Endodermal cell (in vitro differentiated cells): ENCODE data around the gene NOVA2. TPM values are rescaled to one million over a fixed set of nuclear protein-coding genes. Genes with fewer than 3 reads are reported as not detected.
A peak's percentile ranks its signal among the peaks of the same experiment; 100 is the strongest.

ENCODE experiments used
- DNase-seq: peaks from one replicate; pipeline ENCODE4 v3.0.0-alpha.2; 2017
- H3K27ac ChIP-seq: 2 replicates; pipeline ENCODE4 v1.5.1; 2013; ENCODE audit warnings: mild to moderate bottlenecking, low read depth, low read length, moderate library complexity
- H3K27me3 ChIP-seq: 2 replicates; pipeline ENCODE4 v1.6.1; 2013; ENCODE audit warnings: mild to moderate bottlenecking, low read length, moderate library complexity; ENCODE audit not compliant: insufficient read depth, control insufficient read depth, poor library complexity, severe bottlenecking
- H3K36me3 ChIP-seq: 2 replicates; pipeline ENCODE4 v1.7.0; 2013; ENCODE audit warnings: mild to moderate bottlenecking, low read length, moderate library complexity; ENCODE audit not compliant: control insufficient read depth, insufficient read depth
- H3K4me1 ChIP-seq: one replicate; pipeline ENCODE4 v1.7.0; 2013; ENCODE audit warnings: low read length; ENCODE audit not compliant: control insufficient read depth, insufficient read depth
- H3K4me3 ChIP-seq: 2 replicates; pipeline ENCODE4 v1.5.1; 2013; ENCODE audit warnings: mild to moderate bottlenecking, low read length, moderate library complexity
- H3K9ac ChIP-seq: 2 replicates; pipeline ENCODE4 v1.6.1; 2013; ENCODE audit warnings: mild to moderate bottlenecking, low read length, moderate library complexity; ENCODE audit not compliant: poor library complexity, severe bottlenecking; ENCODE audit errors: extremely low read depth
- H3K9me3 ChIP-seq: 2 replicates; pipeline ENCODE4 v1.6.1; 2013; ENCODE audit warnings: mild to moderate bottlenecking, low read length, moderate library complexity; ENCODE audit not compliant: control insufficient read depth
- H3K27ac Mint-ChIP-seq: 2 replicates; pipeline ENCODE4 v1.8.0; 2020; ENCODE audit warnings: mixed read lengths
- H3K27me3 Mint-ChIP-seq: 2 replicates; pipeline ENCODE4 v1.8.0; 2021; ENCODE audit warnings: mild to moderate bottlenecking, mixed read lengths; ENCODE audit not compliant: insufficient read depth
- H3K36me3 Mint-ChIP-seq: 2 replicates; pipeline ENCODE4 v1.8.0; 2020; ENCODE audit warnings: low read depth, mixed read lengths
- H3K4me1 Mint-ChIP-seq: 2 replicates; pipeline ENCODE4 v1.8.0; 2020; ENCODE audit warnings: mixed read lengths
- H3K4me3 Mint-ChIP-seq: 2 replicates; pipeline ENCODE4 v1.8.0; 2020; ENCODE audit warnings: mild to moderate bottlenecking, moderate library complexity, mixed read lengths
- H3K9me3 Mint-ChIP-seq: 2 replicates; pipeline ENCODE4 v1.8.0; 2020; ENCODE audit warnings: mild to moderate bottlenecking, mixed read lengths
- CTCF ChIP-seq: fragments of 200-600 bp; sonication (generic); conservative IDR thresholded peaks from 2 replicates; pipeline ENCODE4 v1.5.0; 2021; ENCODE audit warnings: antibody characterized with exemption, mild to moderate bottlenecking
- WGBS, 2 experiments: methylation state at CpG; one replicate each; pipeline versions ENCODE4 v1.1.5 to v1.1.7; 2013; ENCODE audit warnings: missing lambda C conversion rate in 2 of 2, mixed read lengths in 1 of 2; ENCODE audit not compliant: insufficient coverage in 1 of 2, insufficient read length in 1 of 2; 5-methylcytosine and 5-hydroxymethylcytosine counted together
- total RNA-seq, 2 donors: library from RNA; stranded (reverse); fragmentation: NEBNext Ultra II Directional in 1 of 2; extraction: Animal tissue kit (Norgen Biotek cat#: 25700) in 1 of 2; gene quantifications; 2 replicates in 1 of 2; 3 replicates in 1 of 2; pipeline ENCODE4 v1.2.1, GENCODE V29; 2021

NOVA2 gene
- total RNA-seq, 2 donors from 2014 or later = 0.64 to 0.91 TPM

GRCh38 chr19:46022431-46023310, 49.0 kb upstream of the NOVA2 start, which contains the start of gene PGLYRP1:
TSS of gene PGLYRP1 (minus strand) at chr19:46023053. CDS start at chr19:46023021, 32 bp downstream.
- Histone ChIP-seq H3K9ac (no peak within 1 kb of the TSS), H3K36me3 (no peaks in the 10 kb centered on the region), H3K4me3 (no peak within 1 kb of the TSS), H3K9me3 (peaks cover 11% of the 10 kb centered on the region), H3K27me3 (no peaks in the 10 kb centered on the region), H3K27ac (no peak within 1 kb of the TSS), H3K4me1 (no peaks in the 10 kb centered on the region)
- peak; percentile 71 for DNase-seq
- 90 to 91% methylated on average over 11 to 47 of the region's 47 CpGs for WGBS, 2 experiments
- H3K27me3 Mint-ChIP-seq = peaks cover 6% of the 10 kb centered on the region
- H3K27ac Mint-ChIP-seq = no peak within 1 kb of the TSS
- H3K4me3 Mint-ChIP-seq = no peak within 1 kb of the TSS
- H3K36me3 Mint-ChIP-seq = peaks cover 11% of the 10 kb centered on the region
- H3K9me3 Mint-ChIP-seq = peaks cover 8% of the 10 kb centered on the region
- H3K4me1 Mint-ChIP-seq = no peaks in the 10 kb centered on the region
- TF ChIP-seq CTCF = no peak

- whole genome bisulfite sequencing, 2 experiments = 87 to 92% methylated on average over 9 to 12 of the region's 12 CpGs
- no peak overlapping the region for H3K9ac ChIP-seq
- Mint-ChIP-seq H3K4me3 (no peak overlapping the region), H3K9me3 (peaks cover 8% of the 10 kb centered on the region), H3K27me3 (peaks cover 6% of the 10 kb centered on the region), H3K27ac (no peak overlapping the region), H3K4me1 (peaks cover under 1% of the 10 kb centered on the region), H3K36me3 (peaks cover 12% of the 10 kb centered on the region)
- no peak overlapping the region for H3K27ac ChIP-seq
- H3K27me3 ChIP-seq = no peaks in the 10 kb centered on the region
- no peak overlapping the region for H3K4me3 ChIP-seq
- H3K9me3 ChIP-seq = peaks cover 11% of the 10 kb centered on the region
- no peaks in the 10 kb centered on the region for H3K36me3 ChIP-seq
- no peak for TF ChIP-seq CTCF
- DNase-seq = no peak
- H3K4me1 ChIP-seq = no peaks in the 10 kb centered on the region
Observed at GRCh38 chr19:46022061-46022430, 48.4 kb upstream of the NOVA2 start.

GRCh38 chr19:46021531-46022041, 47.9 kb upstream of the NOVA2 start:
- no peak overlapping the region for H3K9ac ChIP-seq
- peaks cover 11% of the 10 kb centered on the region for H3K9me3 ChIP-seq
- peaks cover under 1% of the 10 kb centered on the region for H3K27me3 ChIP-seq
- H3K4me1 ChIP-seq = no peaks in the 10 kb centered on the region
- peak; percentile 36 for TF ChIP-seq CTCF
- Mint-ChIP-seq H3K27ac (no peak overlapping the region), H3K4me3 (no peak overlapping the region), H3K36me3 (peaks cover 12% of the 10 kb centered on the region), H3K27me3 (peaks cover 7% of the 10 kb centered on the region), H3K4me1 (peaks cover 3% of the 10 kb centered on the region), H3K9me3 (peaks cover 8% of the 10 kb centered on the region)
- no peak overlapping the region for H3K4me3 ChIP-seq
- 86 to 87% methylated on average over 6 to 11 of the region's 11 CpGs for WGBS, 2 experiments
- H3K27ac ChIP-seq = no peak overlapping the region
- peak; percentile 58 for DNase-seq
- H3K36me3 ChIP-seq = no peaks in the 10 kb centered on the region
